Epithelial cell of esophagus (primary cell): ENCODE measurements around the gene DCAF6.
"Not testable (repeated sequence)": the region's sequence is repeated elsewhere in the genome, so short reads cannot be mapped to it uniquely, and the experiment has no call there.

Source experiments
- DNase-seq: peaks from one replicate; pipeline ENCODE4 v3.0.0; 2010; ENCODE audit warnings: low read depth
- H3K4me3 ChIP-seq: 2 replicates; pipeline ENCODE4 v1.5.1; 2011; ENCODE audit warnings: mild to moderate bottlenecking, low read length, control low read depth
- CTCF ChIP-seq: IDR thresholded peaks from 2 replicates; pipeline ENCODE4 v1.5.1; 2011; ENCODE audit warnings: low read depth, mild to moderate bottlenecking, low read length, control low read depth, inconsistent platforms; ENCODE audit not compliant: insufficient read depth; ENCODE audit errors: missing control alignments

DCAF6 gene

GRCh38 chr1:168035345-168035744, 98.9 kb downstream of the DCAF6 start:
- no peak overlapping the region for H3K4me3 ChIP-seq
- no peak for DNase-seq
- no peak for TF ChIP-seq CTCF

- TF ChIP-seq CTCF: no peak
- H3K4me3 ChIP-seq: no peak overlapping the region
- DNase-seq: no peak
Observed at GRCh38 chr1:168042362-168042761, 105.9 kb downstream of the DCAF6 start.

GRCh38 chr1:168045311-168045710, 108.8 kb downstream of the DCAF6 start:
- no peak for TF ChIP-seq CTCF
- no peak overlapping the region for H3K4me3 ChIP-seq
- no peak for DNase-seq

- no peak for TF ChIP-seq CTCF
- H3K4me3 ChIP-seq: no peak overlapping the region
- DNase-seq: no peak
Observed at GRCh38 chr1:168050307-168050706, 113.8 kb downstream of the DCAF6 start.

GRCh38 chr1:168050880-168051279, 114.4 kb downstream of the DCAF6 start:
- H3K4me3 ChIP-seq: no peak overlapping the region
- TF ChIP-seq CTCF: no peak
- no peak for DNase-seq

- TF ChIP-seq CTCF: no peak
- no peak overlapping the region for H3K4me3 ChIP-seq
- no peak for DNase-seq
Observed at GRCh38 chr1:168053681-168054080, 117.2 kb downstream of the DCAF6 start.

GRCh38 chr1:168054117-168054516, 117.6 kb downstream of the DCAF6 start:
- TF ChIP-seq CTCF: no peak
- DNase-seq: no peak
- H3K4me3 ChIP-seq: no peak overlapping the region

GRCh38 chr1:168056152-168056551, 119.7 kb downstream of the DCAF6 start:
- DNase-seq, H3K4me3 ChIP-seq: not testable (repeated sequence)
